Activated CD8-positive, alpha-beta T cell treated with anti-CD3 and anti-CD28 coated beads for 36 hours (primary cell): ENCODE measurements around the gene TSPAN32. TPM values are rescaled to one million over a fixed set of nuclear protein-coding genes. Genes with fewer than 3 reads are reported as not detected.

Experiments
- ATAC-seq: fragments of 200-7000 bp; cut with Tn5 transposase; one replicate; pipeline ENCODE4 v1.10.0; 2021; ENCODE audit warnings: mild to moderate bottlenecking, moderate library complexity
- CTCF ChIA-PET: fragments of 350-600 bp; sonication (Branson Sonifier 250); formaldehyde crosslinking; loops from one replicate; lab custom pipeline; 2021; ENCODE audit warnings: antibody characterized with exemption; lab: Charles Lee
- POLR2A ChIA-PET: fragments of 350-600 bp; sonication (Branson Sonifier 250); formaldehyde crosslinking; loops from one replicate; lab custom pipeline; 2021; ENCODE audit warnings: antibody characterized with exemption; lab: Charles Lee
- DNase-seq: peaks from one replicate; pipeline ENCODE4 v3.0.0-alpha.2; 2020
- H3K27ac Mint-ChIP-seq: one replicate; pipeline ENCODE4 v1.8.0; 2021; ENCODE audit warnings: mild to moderate bottlenecking, mixed read lengths
- H3K27me3 Mint-ChIP-seq: one replicate; pipeline ENCODE4 v1.8.0; 2021; ENCODE audit warnings: mixed read lengths
- H3K36me3 Mint-ChIP-seq: one replicate; pipeline ENCODE4 v1.8.0; 2021; ENCODE audit warnings: low read depth, mixed read lengths
- H3K4me1 Mint-ChIP-seq: one replicate; pipeline ENCODE4 v1.8.0; 2021; ENCODE audit warnings: low read depth, mixed read lengths
- H3K4me3 Mint-ChIP-seq: one replicate; pipeline ENCODE4 v1.8.0; 2021; ENCODE audit warnings: mild to moderate bottlenecking, moderate library complexity, mixed read lengths
- H3K9me3 Mint-ChIP-seq: one replicate; pipeline ENCODE4 v1.8.0; 2021; ENCODE audit warnings: mixed read lengths
- CTCF ChIP-seq: fragments of 200-600 bp; IDR thresholded peaks from one replicate; pipeline ENCODE4 v1.8.0; 2022; ENCODE audit warnings: antibody characterized with exemption, mild to moderate bottlenecking
- intact Hi-C: fragments of 100-400 bp; cut with micrococcal nuclease; formaldehyde crosslinking; loops from one replicate; pipeline ENCODE4 v1.10.0; 2022
- total RNA-seq, 2 experiments: library from RNA; stranded (reverse); gene quantifications; one replicate each; pipeline ENCODE4 v1.2.3, GENCODE V29; 2021

TSPAN32 gene
- total RNA-seq, 2 experiments from 2014 or later, result 3.1 to 4.9 TPM

GRCh38 chr11:2343502-2343901 lies 41.7 kb downstream of the TSPAN32 start:
- ChIA-PET CTCF (interaction anchor here (1.7 kb wide), 1 partner anchor 77 kb away, joined by 6 read pairs; no protein-coding TSS in a partner anchor), POLR2A (no interaction called here)
- DNase-seq, result no peak
- H3K27ac Mint-ChIP-seq, result no peak overlapping the region
- intact Hi-C loops, result no loop called here
- H3K36me3 Mint-ChIP-seq, result no peaks in the 10 kb centered on the region
- no peaks in the 10 kb centered on the region for H3K27me3 Mint-ChIP-seq
- no peak overlapping the region for H3K4me3 Mint-ChIP-seq
- TF ChIP-seq CTCF, result no peak
- no peak for ATAC-seq
- H3K9me3 Mint-ChIP-seq, result peaks cover 5% of the 10 kb centered on the region
- no peaks in the 10 kb centered on the region for H3K4me1 Mint-ChIP-seq

GRCh38 chr11:2345050-2345449 lies 43.2 kb downstream of the TSPAN32 start:
- ATAC-seq, result no peak
- ChIA-PET CTCF (interaction anchor here (1.3 kb wide), 1 partner anchor 75 kb away, joined by 4 read pairs; no protein-coding TSS in a partner anchor), POLR2A (no interaction called here)
- H3K9me3 Mint-ChIP-seq, result peaks cover 12% of the 10 kb centered on the region
- H3K27me3 Mint-ChIP-seq, result no peaks in the 10 kb centered on the region
- no peak overlapping the region for H3K27ac Mint-ChIP-seq
- no peak for DNase-seq
- TF ChIP-seq CTCF, result no peak
- H3K36me3 Mint-ChIP-seq, result no peaks in the 10 kb centered on the region
- intact Hi-C loops, result no loop called here
- no peak overlapping the region for H3K4me3 Mint-ChIP-seq
- no peaks in the 10 kb centered on the region for H3K4me1 Mint-ChIP-seq

GRCh38 chr11:2346014-2346413 lies 44.2 kb downstream of the TSPAN32 start:
- no peak for TF ChIP-seq CTCF
- Mint-ChIP-seq H3K27me3 (no peaks in the 10 kb centered on the region), H3K36me3 (no peaks in the 10 kb centered on the region), H3K27ac (no peak overlapping the region), H3K4me1 (no peaks in the 10 kb centered on the region), H3K9me3 (peaks cover 17% of the 10 kb centered on the region), H3K4me3 (no peak overlapping the region)
- ChIA-PET POLR2A (no interaction called here), CTCF (interaction anchor here (1.3 kb wide), 1 partner anchor 74 kb away, joined by 4 read pairs; no protein-coding TSS in a partner anchor)
- ATAC-seq (no peak), DNase-seq (no peak)
- intact Hi-C loops, result no loop called here

GRCh38 chr11:2346586-2347307 lies 44.9 kb downstream of the TSPAN32 start:
- Mint-ChIP-seq H3K27me3 (no peaks in the 10 kb centered on the region), H3K27ac (no peak overlapping the region), H3K4me3 (no peak overlapping the region), H3K4me1 (no peaks in the 10 kb centered on the region), H3K36me3 (no peaks in the 10 kb centered on the region), H3K9me3 (peaks cover 17% of the 10 kb centered on the region)
- POLR2A ChIA-PET, result no interaction called here
- DNase-seq (no peak), ATAC-seq (no peak)
- CTCF ChIA-PET, result no interaction called here
- intact Hi-C loops, result no loop called here
- TF ChIP-seq CTCF, result no peak

GRCh38 chr11:2347308-2347830 lies 45.6 kb downstream of the TSPAN32 start:
- peaks cover 17% of the 10 kb centered on the region for H3K9me3 Mint-ChIP-seq
- H3K4me3 Mint-ChIP-seq, result no peak overlapping the region
- DNase-seq (no peak), ATAC-seq (no peak)
- H3K36me3 Mint-ChIP-seq, result no peaks in the 10 kb centered on the region
- H3K27ac Mint-ChIP-seq, result no peak overlapping the region
- POLR2A ChIA-PET, result no interaction called here
- no peak for TF ChIP-seq CTCF
- intact Hi-C loops, result no loop called here
- no peaks in the 10 kb centered on the region for H3K4me1 Mint-ChIP-seq
- no peaks in the 10 kb centered on the region for H3K27me3 Mint-ChIP-seq
- CTCF ChIA-PET, result interaction anchor here (1.2 kb wide), 1 partner anchor 9 kb away, joined by 3 read pairs; no protein-coding TSS in a partner anchor
